Measurements from ENCODE around the gene RFESD. TPM values are rescaled to one million over a fixed set of nuclear protein-coding genes. Genes with fewer than 3 reads are reported as not detected.
"Not testable (repeated sequence)": the region's sequence is repeated elsewhere in the genome, so short reads cannot be mapped to it uniquely, and the experiment has no call there.

Gene RFESD
- total RNA-seq, 5 donors from 2014 or later (not counting 1 experiment from before 2014, with no cell fraction given), result 4.2 to 8.3 (median 5.6) TPM

GRCh38 chr5:95701074-95701473 lies 54.5 kb downstream of the RFESD start:
- Mint-ChIP-seq H3K27me3 (peaks cover 8 to 16% of the 10 kb centered on the region in 2 donors), H3K36me3 (no peaks in the 10 kb centered on the region), H3K4me1 (no peaks in the 10 kb centered on the region), H3K9me3 (no peaks in the 10 kb centered on the region), H3K4me3 (no peak overlapping the region), H3K27ac (no peak overlapping the region)
- H3K4me1 ChIP-seq (ENCODE audit: control insufficient read depth in 1 of 2, extremely low read depth in 1 of 2, insufficient read depth in 2 of 2, low read length in 2 of 2), result no peaks in the 10 kb centered on the region
- H3K9me3 ChIP-seq, result no peaks in the 10 kb centered on the region
- POLR2A ChIA-PET, result no interaction called here
- no peak overlapping the region for H3K27ac ChIP-seq (ENCODE audit: low read length)
- no peak overlapping the region for H3K4me3 ChIP-seq (ENCODE audit: control insufficient read depth in 1 of 2, extremely low read depth in 1 of 2, low read length in 1 of 2)
- ATAC-seq (replicated peaks in 1 of 4) (no peak), DNase-seq (no peak)
- peaks cover 0 to 16% of the 10 kb centered on the region in 2 experiments for H3K27me3 ChIP-seq (replicated peaks in 1 of 2; ENCODE audit: control insufficient read depth in 2 of 2, extremely low read depth in 1 of 2, insufficient read depth in 2 of 2, low read length in 1 of 2)
- CTCF ChIA-PET, result no interaction called here
- H3K36me3 ChIP-seq (ENCODE audit: control insufficient read depth in 2 of 2, extremely low read depth in 1 of 2, insufficient read depth in 1 of 2, low read length in 1 of 2), result no peaks in the 10 kb centered on the region

GRCh38 chr5:95704150-95704549 lies 57.6 kb downstream of the RFESD start:
- Histone ChIP-seq H3K4me3 (ENCODE audit: control insufficient read depth in 1 of 2, extremely low read depth in 1 of 2, low read length in 1 of 2) (no peak overlapping the region), H3K27me3 (replicated peaks in 1 of 2; ENCODE audit: control insufficient read depth in 2 of 2, extremely low read depth in 1 of 2, insufficient read depth in 2 of 2, low read length in 1 of 2) (peaks cover 0 to 7% of the 10 kb centered on the region in 2 experiments), H3K36me3 (ENCODE audit: control insufficient read depth in 2 of 2, extremely low read depth in 1 of 2, insufficient read depth in 1 of 2, low read length in 1 of 2) (no peaks in the 10 kb centered on the region), H3K27ac (ENCODE audit: low read length) (no peak overlapping the region), H3K9me3 (no peaks in the 10 kb centered on the region), H3K4me1 (ENCODE audit: control insufficient read depth in 1 of 2, extremely low read depth in 1 of 2, insufficient read depth in 2 of 2, low read length in 2 of 2) (no peaks in the 10 kb centered on the region)
- ChIA-PET CTCF (interaction anchor here in 1 of 2 donors (0.7 kb wide), 1 partner anchor 1109 kb away, joined by 3 read pairs; no protein-coding TSS in a partner anchor), POLR2A (interaction anchor here in 1 of 2 donors (0.6 kb wide), 1 partner anchor 92 kb away, joined by 3 read pairs; no protein-coding TSS in a partner anchor)
- Mint-ChIP-seq H3K9me3 (no peaks in the 10 kb centered on the region), H3K4me3 (no peak overlapping the region), H3K27ac (no peak overlapping the region), H3K27me3 (peaks cover 2 to 5% of the 10 kb centered on the region in 2 donors), H3K36me3 (no peaks in the 10 kb centered on the region), H3K4me1 (no peaks in the 10 kb centered on the region)
- ATAC-seq (replicated peaks in 1 of 4), result no peak
- no peak for DNase-seq
- no CpG with 5 or more reads among the region's 1 CpG for WGBS (ENCODE audit: insufficient coverage)

GRCh38 chr5:95706196-95706595 lies 59.6 kb downstream of the RFESD start:
- DNase-seq; H3K4me3 Mint-ChIP-seq; H3K27ac ChIP-seq (ENCODE audit: low read length); H3K4me1 ChIP-seq (ENCODE audit: control insufficient read depth in 1 of 2, extremely low read depth in 1 of 2, insufficient read depth in 2 of 2, low read length in 2 of 2); H3K27ac Mint-ChIP-seq; H3K27me3 ChIP-seq (replicated peaks in 1 of 2; ENCODE audit: control insufficient read depth in 2 of 2, extremely low read depth in 1 of 2, insufficient read depth in 2 of 2, low read length in 1 of 2); H3K36me3 ChIP-seq (ENCODE audit: control insufficient read depth in 2 of 2, extremely low read depth in 1 of 2, insufficient read depth in 1 of 2, low read length in 1 of 2); POLR2A ChIA-PET; H3K4me1 Mint-ChIP-seq; H3K36me3 Mint-ChIP-seq; H3K4me3 ChIP-seq (ENCODE audit: control insufficient read depth in 1 of 2, extremely low read depth in 1 of 2, low read length in 1 of 2); H3K9me3 ChIP-seq; H3K27me3 Mint-ChIP-seq; ATAC-seq (replicated peaks in 1 of 4); H3K9me3 Mint-ChIP-seq: not testable (repeated sequence)
- WGBS (ENCODE audit: insufficient coverage), result no CpG with 5 or more reads among the region's 5 CpGs
- CTCF ChIA-PET, result interaction anchor here in 1 of 2 donors (0.9 kb wide), 1 partner anchor 12 kb away, joined by 4 read pairs; no protein-coding TSS in a partner anchor

- no peaks in the 10 kb centered on the region for H3K4me1 ChIP-seq (ENCODE audit: control insufficient read depth in 1 of 2, extremely low read depth in 1 of 2, insufficient read depth in 2 of 2, low read length in 2 of 2)
- no peak overlapping the region for H3K4me3 ChIP-seq (ENCODE audit: control insufficient read depth in 1 of 2, extremely low read depth in 1 of 2, low read length in 1 of 2)
- Mint-ChIP-seq H3K4me3 (no peak overlapping the region), H3K27ac (no peak overlapping the region), H3K9me3 (no peaks in the 10 kb centered on the region), H3K36me3 (no peaks in the 10 kb centered on the region), H3K27me3 (peaks cover 0 to 2% of the 10 kb centered on the region in 2 donors), H3K4me1 (no peaks in the 10 kb centered on the region)
- ATAC-seq (replicated peaks in 1 of 4), result no peak
- CTCF ChIA-PET, result no interaction called here
- no peaks in the 10 kb centered on the region for H3K36me3 ChIP-seq (ENCODE audit: control insufficient read depth in 2 of 2, extremely low read depth in 1 of 2, insufficient read depth in 1 of 2, low read length in 1 of 2)
- WGBS (ENCODE audit: insufficient coverage), result 80% methylated on average over 1 of the region's 9 CpGs
- peaks cover 0 to 3% of the 10 kb centered on the region in 2 experiments for H3K27me3 ChIP-seq (replicated peaks in 1 of 2; ENCODE audit: control insufficient read depth in 2 of 2, extremely low read depth in 1 of 2, insufficient read depth in 2 of 2, low read length in 1 of 2)
- no peak for DNase-seq
- no peak overlapping the region for H3K27ac ChIP-seq (ENCODE audit: low read length)
- POLR2A ChIA-PET, result no interaction called here
- H3K9me3 ChIP-seq, result no peaks in the 10 kb centered on the region
These were observed 60.5 kb downstream of the RFESD start for GRCh38 chr5:95707055-95707454.

Other genes with a start within 250 kb of the RFESD start
- 10 to 100 TPM; 62.7 to 85.6 (median 76.3) TPM for gene SKIC3, start 91.8 kb upstream of the RFESD start, total RNA-seq
- gene ARSK, start 91.7 kb upstream of the RFESD start, total RNA-seq, result 1 to 10 TPM; 4.2 to 6.9 (median 6.2) TPM
- 1 to 10 TPM; 1.2 to 2.2 (median 1.6) TPM for gene GPR150, start 26.7 kb upstream of the RFESD start, total RNA-seq
- not detected for gene SPATA9, start 36.2 kb downstream of the RFESD start, total RNA-seq
- gene RHOBTB3, start 84.6 kb downstream of the RFESD start, total RNA-seq, result 1 to 10 TPM; 2.6 to 4.8 (median 3.6) TPM
- gene GLRX, start 175.9 kb downstream of the RFESD start, total RNA-seq, result 10 to 100 TPM; 27.6 to 73.3 (median 56.8) TPM

All from T-cell (primary cell).